SK-N-SH (cell line): ENCODE results near the gene KMT2B. TPM values are rescaled to one million over a fixed set of nuclear protein-coding genes. Genes with fewer than 3 reads are reported as not detected.
"Not testable (repeated sequence)": the region's sequence is repeated elsewhere in the genome, so short reads cannot be mapped to it uniquely, and the experiment has no call there.

ENCODE experiments used
- CTCF ChIA-PET: fragments of 300-600, 350-600 bp; formaldehyde crosslinking; extraction: SDS; loops from one replicate; lab custom pipeline; 2021; lab: Yijun Ruan, JAX
- POLR2A ChIA-PET: fragments of 350-600 bp; sonication (Branson Sonifier 250); formaldehyde crosslinking; extraction: SDS; loops from one replicate; lab custom pipeline; 2020; ENCODE audit warnings: antibody characterized with exemption, inconsistent platforms; lab: Yijun Ruan, JAX
- DNase-seq: peaks from one replicate; pipeline ENCODE4 v3.0.0; 2012
- H2AFZ ChIP-seq: fragments of 200-600 bp; sonication (generic); 2 replicates; pipeline ENCODE4 v1.8.1; 2016; ENCODE audit warnings: antibody characterized with exemption, mild to moderate bottlenecking, low read depth
- H3F3A ChIP-seq: fragments of 200-600 bp; sonication (generic); replicated peaks from 2 replicates; pipeline ENCODE3; 2016; ENCODE audit warnings: antibody characterized with exemption, mild to moderate bottlenecking; ENCODE audit not compliant: insufficient read depth
- H3K27ac ChIP-seq, 2 experiments: fragments of 200-500 bp in 1 of 2; fragments of 200-600 bp in 1 of 2; sonication (Bioruptor generic) in 1 of 2; sonication (generic), shearing (Covaris generic) in 1 of 2; 2 replicates each; pipeline versions ENCODE4 v1.5.1 to v1.6.1; 2014 to 2016; ENCODE audit warnings: low read depth in 2 of 2, inconsistent platforms in 1 of 2, low read length in 1 of 2, mild to moderate bottlenecking in 1 of 2, mixed read lengths in 1 of 2
- H3K27me3 ChIP-seq: fragments of 200-600 bp; sonication (generic), shearing (Covaris generic); 2 replicates; pipeline ENCODE4 v1.6.1; 2016; ENCODE audit warnings: mixed run types; ENCODE audit not compliant: insufficient read depth
- H3K36me3 ChIP-seq, 2 experiments: fragments of 200-500 bp in 1 of 2; fragments of 200-600 bp in 1 of 2; sonication (Bioruptor generic) in 1 of 2; sonication (generic) in 1 of 2; replicated peaks in 1 of 2; 2 replicates each; pipeline versions ENCODE3 to v1.5.1; 2014 to 2016; ENCODE audit warnings: low read length in 1 of 2, mild to moderate bottlenecking in 1 of 2; ENCODE audit not compliant: insufficient read depth in 2 of 2, control insufficient read depth in 1 of 2
- H3K4me1 ChIP-seq, 2 experiments: fragments of 200-500 bp in 1 of 2; fragments of 200-600 bp in 1 of 2; sonication (Bioruptor generic) in 1 of 2; sonication (generic), shearing (Covaris generic) in 1 of 2; 2 replicates each; pipeline versions ENCODE4 v1.5.1 to v1.6.1; 2014 to 2016; ENCODE audit warnings: low read depth in 1 of 2, low read length in 1 of 2, mixed run types in 1 of 2; ENCODE audit not compliant: insufficient read depth in 2 of 2, control insufficient read depth in 1 of 2
- H3K4me2 ChIP-seq: fragments of 200-600 bp; sonication (generic), shearing (Covaris generic); 2 replicates; pipeline ENCODE4 v1.6.1; 2017; ENCODE audit warnings: mixed run types
- H3K4me3 ChIP-seq, 2 experiments: fragments of 200-500 bp in 1 of 2; fragments of 200-600 bp in 1 of 2; sonication (Bioruptor generic) in 1 of 2; sonication (generic), shearing (Covaris generic) in 1 of 2; 2 replicates each; pipeline versions ENCODE4 v1.5.1 to v1.8.1; 2014 to 2016; ENCODE audit warnings: low read depth in 2 of 2, inconsistent platforms in 1 of 2, low read length in 1 of 2, mild to moderate bottlenecking in 1 of 2, mixed read lengths in 1 of 2, moderate library complexity in 1 of 2
- H3K79me2 ChIP-seq: fragments of 200-600 bp; sonication (generic); 2 replicates; pipeline ENCODE4 v1.8.1; 2017; ENCODE audit warnings: mild to moderate bottlenecking; ENCODE audit not compliant: insufficient read depth
- H3K9ac ChIP-seq: fragments of 200-600 bp; sonication (generic); 2 replicates; pipeline ENCODE4 v1.6.1; 2017; ENCODE audit warnings: mixed run types
- H3K9me2 ChIP-seq: fragments of 200-600 bp; sonication (generic); 2 replicates; pipeline ENCODE4 v1.6.1; 2017; ENCODE audit warnings: mixed run types
- H3K9me3 ChIP-seq: fragments of 200-600 bp; sonication (generic); 2 replicates; pipeline ENCODE4 v1.6.1; 2017; ENCODE audit warnings: mixed run types, mild to moderate bottlenecking, moderate library complexity
- H4K20me1 ChIP-seq: fragments of 200-600 bp; sonication (generic); 2 replicates; pipeline ENCODE4 v1.6.1; 2017; ENCODE audit warnings: mild to moderate bottlenecking, mixed run types; ENCODE audit not compliant: insufficient read depth
- ELF1 ChIP-seq: IDR thresholded peaks from 2 replicates; pipeline ENCODE4 v1.4.0; 2012
- EP300 ChIP-seq, 2 experiments: IDR thresholded peaks; 2 replicates each; pipeline versions ENCODE4 v1.4.0 to v1.6.1; 2012; ENCODE audit warnings: borderline replicate concordance in 1 of 2, low read depth in 1 of 2, low read length in 1 of 2
- GATA2 ChIP-seq: sonication (generic); formaldehyde crosslinking; IDR thresholded peaks from 2 replicates; pipeline ENCODE4 v1.5.0; 2020; ENCODE audit warnings: mild to moderate bottlenecking, missing genetic modification reagents
- MAX ChIP-seq: IDR thresholded peaks from 2 replicates; pipeline ENCODE4 v1.4.0; 2012; ENCODE audit warnings: low read depth
- MXI1 ChIP-seq: IDR thresholded peaks from 2 replicates; pipeline ENCODE4 v1.6.1; 2012; ENCODE audit warnings: mild to moderate bottlenecking, low read depth, low read length, improper control_type of control experiment
- NFIC ChIP-seq: IDR thresholded peaks from 2 replicates; pipeline ENCODE4 v1.4.0; 2012; ENCODE audit warnings: borderline replicate concordance
- PBX3 ChIP-seq: IDR thresholded peaks from 2 replicates; pipeline ENCODE4; 2012
- RFX5 ChIP-seq: IDR thresholded peaks from 2 replicates; pipeline ENCODE4 v1.6.1; 2012; ENCODE audit warnings: mild to moderate bottlenecking, improper control_type of control experiment, low read length
- SIN3A ChIP-seq: IDR thresholded peaks from 2 replicates; pipeline ENCODE4 v1.6.1; 2012; ENCODE audit warnings: low read depth, mild to moderate bottlenecking, low read length, moderate library complexity, borderline replicate concordance
- TCF12 ChIP-seq: IDR thresholded peaks from 2 replicates; pipeline ENCODE4 v1.4.0; 2012
- TEAD4 ChIP-seq: IDR thresholded peaks from 2 replicates; pipeline ENCODE4 v1.4.0; 2012; ENCODE audit warnings: mild to moderate bottlenecking, borderline replicate concordance; ENCODE audit not compliant: insufficient read depth
- WGBS: methylation state at CpG from one replicate; pipeline ENCODE4 v1.1.6; 2017; ENCODE audit warnings: low lambda C conversion rate; 5-methylcytosine and 5-hydroxymethylcytosine counted together
- polyA plus RNA-seq, 3 experiments: library from polyadenylated mRNA; depleted of rRNA; stranded (reverse); fragments of >200 nt; gene quantifications; 2 replicates each; pipeline ENCODE4 v1.2.3, GENCODE V29; 2012
- TF ChIP-seq, protein P1 (sequence below): IDR thresholded peaks from 2 replicates; pipeline ENCODE4 v1.6.1; 2012; ENCODE audit warnings: mild to moderate bottlenecking, low read depth, low read length, moderate library complexity
- TF ChIP-seq, protein P2 (sequence below): fragments of 150-350 bp; IDR thresholded peaks from 2 replicates; pipeline ENCODE4 v1.6.1; 2016; ENCODE audit warnings: mild to moderate bottlenecking, low read depth, low read length
- TF ChIP-seq, protein P3 (sequence below): fragments of 150-350 bp; IDR thresholded peaks from 2 replicates; pipeline ENCODE4 v1.6.1; 2017; ENCODE audit warnings: antibody characterized with exemption, low read length, low read depth, borderline replicate concordance

The KMT2B gene
- polyA plus RNA-seq, 1 of the 3 experiments (the other 2 are of a cell fraction), result 29.2 TPM

GRCh38 chr19:35689836-35690235 lies 28.0 kb upstream of the KMT2B start:
- Histone ChIP-seq H3K36me3 (no peaks in the 10 kb centered on the region), H2AFZ (peak overlapping the region; percentile 84; the same call in 1 of the 2 replicates), H4K20me1 (no peaks in the 10 kb centered on the region), H3K4me3 (peak overlapping the region in 1 of 2 experiments; percentile 39; a peak in 2 of 4 replicates), H3K4me2 (peak overlapping the region; percentile 74), H3K9me3 (no peaks in the 10 kb centered on the region), H3K9ac (no peak overlapping the region), H3K4me1 (no peaks in the 10 kb centered on the region), H3F3A (peaks cover 11% of the 10 kb centered on the region)
- ChIA-PET POLR2A (no interaction called here), CTCF (no interaction called here)
- TF ChIP-seq PBX3, result no peak
- TF ChIP-seq, all 33 proteins: peak for 0
- H3K79me2 ChIP-seq, result no peaks in the 10 kb centered on the region
- 5% methylated on average over 4 of the region's 4 CpGs for WGBS
- no peaks in the 10 kb centered on the region for H3K9me2 ChIP-seq
- no peak for DNase-seq
- H3K27me3 ChIP-seq, result peaks cover 9% of the 10 kb centered on the region; the same call in 1 of the 2 replicates
- no peak overlapping the region for H3K27ac ChIP-seq

- H3K27me3 ChIP-seq, H3K4me1 ChIP-seq, H3K36me3 ChIP-seq, H3K4me2 ChIP-seq, H3K9me3 ChIP-seq, H3K27ac ChIP-seq, H3K4me3 ChIP-seq, H3K79me2 ChIP-seq, DNase-seq, H4K20me1 ChIP-seq, POLR2A ChIA-PET, H3K9ac ChIP-seq, H2AFZ ChIP-seq, H3K9me2 ChIP-seq: not testable (repeated sequence)
- H3F3A ChIP-seq, result peaks cover 11% of the 10 kb centered on the region
- CTCF ChIA-PET, result interaction anchor here (4.1 kb wide), 1 partner anchor 12 kb away, joined by 33 read pairs; the partner anchor contains the start of gene ZBTB32
- 91% methylated on average over 28 of the region's 37 CpGs for WGBS
These were observed 26.7 kb upstream of the KMT2B start for GRCh38 chr19:35691106-35691505.

- Histone ChIP-seq H3F3A (peaks cover 11% of the 10 kb centered on the region), H3K27ac (no peak overlapping the region), H3K4me3 (no peak overlapping the region), H3K4me2 (no peak overlapping the region), H2AFZ (no peak overlapping the region), H3K36me3 (no peaks in the 10 kb centered on the region), H3K9ac (no peak overlapping the region), H4K20me1 (no peaks in the 10 kb centered on the region), H3K27me3 (peaks cover 4% of the 10 kb centered on the region; the same call in 1 of the 2 replicates), H3K9me2 (no peaks in the 10 kb centered on the region), H3K9me3 (no peaks in the 10 kb centered on the region), H3K4me1 (no peaks in the 10 kb centered on the region), H3K79me2 (no peaks in the 10 kb centered on the region)
- no peak for DNase-seq
- ChIA-PET CTCF (interaction anchor here (0.7 to 4.1 kb wide), 8 partner anchors 11 to 164 kb away, joined by 3 to 33 read pairs (median 6); partner anchors contain the start of genes KIRREL2, PSENEN, U2AF1L4 and ZBTB32), POLR2A (no interaction called here)
- 81% methylated on average over 10 of the region's 11 CpGs for WGBS
- TF ChIP-seq NFIC (no peak), TEAD4 (no peak), RFX5 (no peak), ELF1 (no peak), EP300 (IDR thresholded peaks at IDR 0.05; ENCODE audit: borderline replicate concordance in 1 of 2, low read depth in 1 of 2, low read length in 1 of 2) (no peak), MAX (no peak), GATA2 (CRISPR knock-in tag) (no peak), MXI1 (no peak), TCF12 (no peak), SIN3A (no peak)
- TF ChIP-seq, protein P1, sequence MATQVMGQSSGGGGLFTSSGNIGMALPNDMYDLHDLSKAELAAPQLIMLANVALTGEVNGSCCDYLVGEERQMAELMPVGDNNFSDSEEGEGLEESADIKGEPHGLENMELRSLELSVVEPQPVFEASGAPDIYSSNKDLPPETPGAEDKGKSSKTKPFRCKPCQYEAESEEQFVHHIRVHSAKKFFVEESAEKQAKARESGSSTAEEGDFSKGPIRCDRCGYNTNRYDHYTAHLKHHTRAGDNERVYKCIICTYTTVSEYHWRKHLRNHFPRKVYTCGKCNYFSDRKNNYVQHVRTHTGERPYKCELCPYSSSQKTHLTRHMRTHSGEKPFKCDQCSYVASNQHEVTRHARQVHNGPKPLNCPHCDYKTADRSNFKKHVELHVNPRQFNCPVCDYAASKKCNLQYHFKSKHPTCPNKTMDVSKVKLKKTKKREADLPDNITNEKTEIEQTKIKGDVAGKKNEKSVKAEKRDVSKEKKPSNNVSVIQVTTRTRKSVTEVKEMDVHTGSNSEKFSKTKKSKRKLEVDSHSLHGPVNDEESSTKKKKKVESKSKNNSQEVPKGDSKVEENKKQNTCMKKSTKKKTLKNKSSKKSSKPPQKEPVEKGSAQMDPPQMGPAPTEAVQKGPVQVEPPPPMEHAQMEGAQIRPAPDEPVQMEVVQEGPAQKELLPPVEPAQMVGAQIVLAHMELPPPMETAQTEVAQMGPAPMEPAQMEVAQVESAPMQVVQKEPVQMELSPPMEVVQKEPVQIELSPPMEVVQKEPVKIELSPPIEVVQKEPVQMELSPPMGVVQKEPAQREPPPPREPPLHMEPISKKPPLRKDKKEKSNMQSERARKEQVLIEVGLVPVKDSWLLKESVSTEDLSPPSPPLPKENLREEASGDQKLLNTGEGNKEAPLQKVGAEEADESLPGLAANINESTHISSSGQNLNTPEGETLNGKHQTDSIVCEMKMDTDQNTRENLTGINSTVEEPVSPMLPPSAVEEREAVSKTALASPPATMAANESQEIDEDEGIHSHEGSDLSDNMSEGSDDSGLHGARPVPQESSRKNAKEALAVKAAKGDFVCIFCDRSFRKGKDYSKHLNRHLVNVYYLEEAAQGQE, result no peak
- TF ChIP-seq, protein P2, sequence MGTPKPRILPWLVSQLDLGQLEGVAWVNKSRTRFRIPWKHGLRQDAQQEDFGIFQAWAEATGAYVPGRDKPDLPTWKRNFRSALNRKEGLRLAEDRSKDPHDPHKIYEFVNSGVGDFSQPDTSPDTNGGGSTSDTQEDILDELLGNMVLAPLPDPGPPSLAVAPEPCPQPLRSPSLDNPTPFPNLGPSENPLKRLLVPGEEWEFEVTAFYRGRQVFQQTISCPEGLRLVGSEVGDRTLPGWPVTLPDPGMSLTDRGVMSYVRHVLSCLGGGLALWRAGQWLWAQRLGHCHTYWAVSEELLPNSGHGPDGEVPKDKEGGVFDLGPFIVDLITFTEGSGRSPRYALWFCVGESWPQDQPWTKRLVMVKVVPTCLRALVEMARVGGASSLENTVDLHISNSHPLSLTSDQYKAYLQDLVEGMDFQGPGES, result no peak
- TF ChIP-seq, protein P3, sequence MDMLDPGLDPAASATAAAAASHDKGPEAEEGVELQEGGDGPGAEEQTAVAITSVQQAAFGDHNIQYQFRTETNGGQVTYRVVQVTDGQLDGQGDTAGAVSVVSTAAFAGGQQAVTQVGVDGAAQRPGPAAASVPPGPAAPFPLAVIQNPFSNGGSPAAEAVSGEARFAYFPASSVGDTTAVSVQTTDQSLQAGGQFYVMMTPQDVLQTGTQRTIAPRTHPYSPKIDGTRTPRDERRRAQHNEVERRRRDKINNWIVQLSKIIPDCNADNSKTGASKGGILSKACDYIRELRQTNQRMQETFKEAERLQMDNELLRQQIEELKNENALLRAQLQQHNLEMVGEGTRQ, result no peak
These were observed 25.8 kb upstream of the KMT2B start for GRCh38 chr19:35692010-35692409.
